Tibial artery (tissue), 4 donors: ENCODE results near the gene PEMT.

ENCODE experiments used
- DNase-seq, 2 donors: peaks; one replicate each; pipeline ENCODE4 v3.0.0-alpha.2; 2019
- H3K27ac ChIP-seq, 2 donors: fragments of 200-600 bp; sonication (generic) in 1 of 2; 1 replicate in 1 of 2; 2 replicates in 1 of 2; pipeline ENCODE4 v1.5.1; 2018 to 2019; ENCODE audit warnings: mild to moderate bottlenecking in 1 of 2
- H3K27me3 ChIP-seq, 2 donors: fragments of 200-600 bp; sonication (generic) in 1 of 2; one replicate each; pipeline versions ENCODE4 v1.5.1 to v1.6.0; 2016 to 2019
- H3K36me3 ChIP-seq, 3 donors: fragments of 200-600 bp; sonication (generic) in 2 of 3; one replicate each; pipeline ENCODE4 v1.5.1; 2016 to 2019; ENCODE audit warnings: mild to moderate bottlenecking in 2 of 3
- H3K4me1 ChIP-seq, 4 donors: fragments of 200-600 bp; sonication (generic) in 2 of 4; 1 replicate in 3 of 4; 2 replicates in 1 of 4; pipeline ENCODE4 v1.5.1; 2016 to 2019
- H3K4me3 ChIP-seq, 2 donors: fragments of 200-600 bp; sonication (generic) in 1 of 2; 1 replicate in 1 of 2; 2 replicates in 1 of 2; pipeline ENCODE4 v1.5.1; 2018 to 2019; ENCODE audit warnings: mild to moderate bottlenecking in 2 of 2
- H3K9me3 ChIP-seq, 3 donors: fragments of 200-600 bp; sonication (generic) in 1 of 3; one replicate each; pipeline ENCODE4 v1.5.1; 2016 to 2019
- intact Hi-C: fragments of 100-400 bp; cut with DNase I; formaldehyde crosslinking; loops from one replicate; pipeline ENCODE4 v1.15.0; 2023; ENCODE audit warnings: low total_unique reads
- TF ChIP-seq, protein P1 (sequence below), 2 experiments: fragments of 200-600 bp in 1 of 2; fragments of 450-650 bp in 1 of 2; IDR thresholded peaks; one replicate each; pipeline ENCODE4 v1.5.1; 2017 to 2019; ENCODE audit warnings: antibody characterized with exemption in 2 of 2, mild to moderate bottlenecking in 1 of 2, moderate library complexity in 1 of 2

Gene PEMT

DNA sequence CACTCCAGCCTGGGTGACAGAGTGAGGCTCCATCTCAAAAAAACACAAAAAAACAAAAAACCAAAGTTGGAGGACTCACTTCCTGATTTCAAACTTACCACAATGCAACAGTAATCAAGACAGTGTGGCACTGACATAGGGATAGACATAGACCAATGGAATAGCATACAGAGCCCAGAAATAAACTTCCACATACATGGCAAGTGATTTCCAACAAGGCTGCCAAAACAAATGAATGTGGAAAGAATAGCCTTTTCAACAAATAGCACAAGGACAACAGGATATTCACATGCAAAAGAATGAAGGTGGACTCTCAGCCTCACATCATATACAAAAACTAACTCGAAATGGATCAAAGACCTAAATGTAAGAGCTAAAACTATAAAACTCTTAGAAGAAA lies 58.5 kb downstream of the PEMT start:
- intact Hi-C loops = no loop called here
- Histone ChIP-seq H3K4me3 (no peak overlapping the region), H3K27ac (no peak overlapping the region), H3K27me3 (no peaks in the 10 kb centered on the region), H3K36me3 (no peaks in the 10 kb centered on the region), H3K9me3 (no peaks in the 10 kb centered on the region), H3K4me1 (peaks cover 0 to 32% (median 19%) of the 10 kb centered on the region in 4 donors)
- TF ChIP-seq, protein P1, sequence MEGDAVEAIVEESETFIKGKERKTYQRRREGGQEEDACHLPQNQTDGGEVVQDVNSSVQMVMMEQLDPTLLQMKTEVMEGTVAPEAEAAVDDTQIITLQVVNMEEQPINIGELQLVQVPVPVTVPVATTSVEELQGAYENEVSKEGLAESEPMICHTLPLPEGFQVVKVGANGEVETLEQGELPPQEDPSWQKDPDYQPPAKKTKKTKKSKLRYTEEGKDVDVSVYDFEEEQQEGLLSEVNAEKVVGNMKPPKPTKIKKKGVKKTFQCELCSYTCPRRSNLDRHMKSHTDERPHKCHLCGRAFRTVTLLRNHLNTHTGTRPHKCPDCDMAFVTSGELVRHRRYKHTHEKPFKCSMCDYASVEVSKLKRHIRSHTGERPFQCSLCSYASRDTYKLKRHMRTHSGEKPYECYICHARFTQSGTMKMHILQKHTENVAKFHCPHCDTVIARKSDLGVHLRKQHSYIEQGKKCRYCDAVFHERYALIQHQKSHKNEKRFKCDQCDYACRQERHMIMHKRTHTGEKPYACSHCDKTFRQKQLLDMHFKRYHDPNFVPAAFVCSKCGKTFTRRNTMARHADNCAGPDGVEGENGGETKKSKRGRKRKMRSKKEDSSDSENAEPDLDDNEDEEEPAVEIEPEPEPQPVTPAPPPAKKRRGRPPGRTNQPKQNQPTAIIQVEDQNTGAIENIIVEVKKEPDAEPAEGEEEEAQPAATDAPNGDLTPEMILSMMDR (IDR thresholded peaks at IDR 0.05) = no peak
- DNase-seq = no peak

DNA sequence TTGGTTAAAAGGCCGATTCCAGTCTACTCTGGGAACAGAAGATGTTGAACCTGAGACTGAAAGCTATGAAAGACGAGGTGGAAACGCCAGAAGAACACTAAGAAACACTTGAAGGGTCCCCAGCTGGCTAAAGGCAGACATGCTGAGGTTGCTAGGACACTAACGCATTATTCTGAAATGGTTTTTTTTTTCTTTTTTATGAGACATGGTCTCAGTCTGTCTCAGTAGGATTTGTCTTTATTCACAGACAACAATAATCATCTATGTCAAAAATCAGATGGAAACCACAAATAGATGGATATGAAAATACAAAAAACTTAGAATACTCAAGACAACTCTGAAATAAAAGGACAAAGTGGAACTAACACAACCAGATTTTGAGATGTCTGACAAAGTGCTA lies 60.4 kb downstream of the PEMT start:
- DNase-seq = no peak
- intact Hi-C loops = no loop called here
- H3K4me3 ChIP-seq = no peak overlapping the region
- TF ChIP-seq, protein P1 (IDR thresholded peaks at IDR 0.05) = no peak
- H3K4me1 ChIP-seq = peaks cover 0 to 13% (median 10%) of the 10 kb centered on the region in 4 donors
- H3K36me3 ChIP-seq = no peaks in the 10 kb centered on the region
- no peak overlapping the region for H3K27ac ChIP-seq
- no peaks in the 10 kb centered on the region for H3K9me3 ChIP-seq
- H3K27me3 ChIP-seq = no peaks in the 10 kb centered on the region

DNA sequence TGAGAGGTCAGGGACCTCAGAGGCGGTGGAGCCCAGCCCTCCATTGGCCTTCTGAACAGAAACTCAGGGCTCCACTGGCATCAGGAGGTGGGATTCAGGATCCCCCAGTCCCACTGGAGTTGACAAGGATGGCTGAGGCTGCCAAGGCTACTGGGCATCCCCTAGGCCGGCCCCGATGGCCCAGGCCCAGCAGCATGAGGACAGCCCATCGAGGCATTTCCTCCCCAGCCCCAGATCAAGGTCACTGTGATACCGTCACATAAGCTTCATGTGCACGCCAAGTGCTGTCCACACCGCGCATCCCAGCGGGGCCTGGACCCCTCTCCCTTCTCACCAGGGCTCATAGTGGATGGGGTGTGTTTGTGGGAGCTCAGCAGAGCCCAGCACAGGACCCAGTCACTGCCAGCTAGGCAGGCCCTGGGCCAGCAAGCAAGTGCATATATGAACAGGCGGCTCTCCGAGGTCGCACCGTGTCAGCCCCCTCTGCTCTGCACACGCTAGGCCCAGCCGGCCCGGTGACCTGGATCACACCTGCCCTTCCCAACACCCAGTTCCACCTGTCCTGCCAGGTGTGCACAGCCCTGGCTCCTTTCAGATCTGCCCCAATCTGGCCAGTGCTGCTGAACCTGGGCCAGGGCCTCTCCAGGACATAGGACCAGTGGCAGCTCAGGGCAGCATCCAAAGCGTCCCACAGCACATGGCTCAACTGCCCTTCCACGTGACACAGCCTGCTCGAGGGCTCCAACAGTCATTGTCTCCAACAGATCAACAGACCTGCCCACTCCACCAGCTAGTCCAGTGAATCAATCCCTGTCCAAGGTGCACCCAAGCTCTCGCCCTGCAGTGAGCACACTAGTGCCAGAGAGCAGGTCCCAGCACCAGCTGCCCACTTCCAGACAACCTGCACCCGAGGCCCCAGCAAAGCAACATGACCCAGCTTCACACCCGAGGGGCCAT lies 62.5 kb downstream of the PEMT start:
- no peak for DNase-seq
- intact Hi-C loops = no loop called here
- Histone ChIP-seq H3K4me3 (no peak overlapping the region), H3K27ac (no peak overlapping the region), H3K9me3 (no peaks in the 10 kb centered on the region), H3K36me3 (no peaks in the 10 kb centered on the region), H3K27me3 (no peaks in the 10 kb centered on the region), H3K4me1 (no peaks in the 10 kb centered on the region)
- TF ChIP-seq, protein P1 (IDR thresholded peaks at IDR 0.05) = no peak

DNA sequence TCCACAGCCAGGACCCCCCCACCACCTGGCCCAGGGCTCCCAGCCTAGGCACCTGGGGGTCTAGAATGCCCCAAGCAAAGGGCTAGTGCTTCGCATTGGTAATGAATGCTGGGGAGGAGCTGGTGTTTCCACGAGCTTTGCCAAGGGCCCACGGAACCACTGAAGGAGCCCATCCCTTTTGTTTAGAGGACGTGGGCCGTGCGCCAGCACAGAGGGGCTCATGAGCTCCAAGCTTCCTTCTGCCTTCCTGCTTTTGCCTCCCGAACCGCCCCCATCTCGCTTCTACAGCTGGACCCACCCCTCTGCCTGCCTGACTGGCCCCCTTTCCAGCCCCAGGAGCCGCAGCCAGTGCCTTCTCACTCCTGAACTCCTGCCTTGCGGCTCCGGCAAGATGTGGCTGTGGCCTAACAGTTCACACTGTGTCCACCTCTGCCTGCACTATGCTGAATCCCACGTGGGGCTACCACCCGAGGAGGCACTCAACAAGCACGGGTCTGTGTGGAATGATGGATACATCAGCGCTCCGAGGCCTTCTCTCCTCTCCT lies 63.5 kb downstream of the PEMT start:
- Histone ChIP-seq H3K27me3 (no peaks in the 10 kb centered on the region), H3K27ac (no peak overlapping the region), H3K9me3 (no peaks in the 10 kb centered on the region), H3K4me1 (no peaks in the 10 kb centered on the region), H3K4me3 (no peak overlapping the region), H3K36me3 (no peaks in the 10 kb centered on the region)
- intact Hi-C loops = no loop called here
- no peak for DNase-seq
- TF ChIP-seq, protein P1 (IDR thresholded peaks at IDR 0.05) = no peak

DNA sequence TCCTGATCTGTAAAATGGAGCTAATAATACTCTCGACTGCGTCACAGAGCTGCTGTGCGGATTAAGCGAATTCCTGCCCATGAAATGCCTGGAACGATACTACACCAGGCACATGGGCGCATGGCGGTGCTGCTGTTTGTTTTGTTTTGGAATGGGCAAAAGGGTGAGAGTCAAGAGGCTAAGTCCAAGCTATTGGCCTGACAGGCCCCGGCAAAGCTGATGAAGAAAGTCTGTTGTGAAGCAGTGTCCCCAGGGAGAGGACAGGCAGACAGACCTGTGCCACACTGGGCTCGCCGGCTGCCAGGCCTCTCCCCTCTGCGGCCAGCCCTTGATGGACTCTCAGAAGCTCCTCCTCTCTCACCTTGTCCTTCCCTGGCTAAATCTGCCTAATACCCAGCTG lies 64.0 kb downstream of the PEMT start:
- no peak overlapping the region for H3K4me3 ChIP-seq
- DNase-seq = no peak
- H3K27ac ChIP-seq = no peak overlapping the region

More for the DNA sequence above, 64.0 kb downstream of the PEMT start:
- Histone ChIP-seq H3K4me1 (no peaks in the 10 kb centered on the region), H3K27me3 (no peaks in the 10 kb centered on the region), H3K36me3 (no peaks in the 10 kb centered on the region), H3K9me3 (no peaks in the 10 kb centered on the region)
- intact Hi-C loops = no loop called here
- TF ChIP-seq, protein P1 (IDR thresholded peaks at IDR 0.05) = no peak
